GM19025 (cell line): ENCODE results near the gene RPL22.
"Not testable (repeated sequence)": the region's sequence is repeated elsewhere in the genome, so short reads cannot be mapped to it uniquely, and the experiment has no call there.

ENCODE experiments used
- ATAC-seq: cut with Tn5 transposase; IDR thresholded peaks from one replicate; pipeline ENCODE4 v1.9.1; 2021; ENCODE audit warnings: mild to moderate bottlenecking, low read depth, moderate library complexity; ENCODE audit not compliant: unreplicated experiment

RPL22 gene

DNA sequence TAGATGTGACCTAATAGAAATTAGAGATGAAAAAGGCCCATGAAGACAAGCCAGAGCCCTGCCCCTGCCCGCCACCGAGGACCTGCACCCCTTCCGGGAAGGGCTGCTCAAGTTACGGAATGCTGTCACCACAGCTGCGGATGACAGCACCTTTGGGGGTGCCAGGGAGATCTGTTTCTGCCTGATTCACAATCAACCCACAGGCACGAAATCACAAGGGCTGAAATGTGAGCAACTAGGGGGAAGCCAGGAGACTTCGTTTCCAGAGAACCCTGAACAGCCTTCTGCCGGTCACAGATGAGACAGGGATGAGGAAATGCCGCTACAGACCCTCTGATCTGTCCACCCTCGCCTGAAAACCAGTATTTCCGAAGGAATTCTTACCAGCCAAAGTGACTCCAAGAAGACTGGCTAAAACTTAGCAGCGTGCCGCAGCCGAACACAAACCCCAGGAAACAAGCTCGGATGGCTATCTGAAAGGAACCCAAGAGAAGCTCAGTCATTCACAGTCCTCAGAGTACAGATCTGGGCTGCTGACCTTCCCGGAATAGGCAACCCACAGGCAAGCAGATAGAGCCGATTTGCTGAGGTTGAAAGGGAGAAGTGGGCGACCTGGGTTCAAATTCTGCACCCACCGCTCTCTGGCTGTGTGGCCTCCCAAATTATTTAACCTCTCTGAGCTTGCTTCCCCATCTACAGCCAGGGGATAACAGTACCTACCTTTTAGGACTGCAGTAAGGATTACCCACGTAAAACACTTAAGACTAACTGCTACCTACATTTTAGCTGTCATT, 35.3 kb upstream of the RPL22 start:
- ATAC-seq = no peak

DNA sequence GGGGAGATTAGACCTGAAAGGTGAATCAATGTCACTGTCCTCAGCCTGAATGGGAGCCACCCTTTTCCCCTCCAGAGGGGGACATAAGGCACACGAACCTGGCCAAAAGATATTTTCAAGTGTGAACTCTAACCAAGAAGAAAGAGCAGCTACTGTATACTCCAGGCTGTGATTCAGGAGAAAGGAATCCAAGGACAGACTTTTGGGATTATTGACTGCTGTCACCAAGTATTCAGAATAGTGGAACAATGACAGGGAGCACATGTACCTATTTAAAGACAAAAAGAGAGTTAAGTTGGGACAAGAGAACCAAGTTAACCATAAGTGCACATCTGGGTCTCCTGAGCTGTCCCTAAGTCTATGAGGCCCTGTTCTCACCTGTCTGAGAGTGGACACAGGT, 34.0 kb upstream of the RPL22 start:
- no peak for ATAC-seq

DNA sequence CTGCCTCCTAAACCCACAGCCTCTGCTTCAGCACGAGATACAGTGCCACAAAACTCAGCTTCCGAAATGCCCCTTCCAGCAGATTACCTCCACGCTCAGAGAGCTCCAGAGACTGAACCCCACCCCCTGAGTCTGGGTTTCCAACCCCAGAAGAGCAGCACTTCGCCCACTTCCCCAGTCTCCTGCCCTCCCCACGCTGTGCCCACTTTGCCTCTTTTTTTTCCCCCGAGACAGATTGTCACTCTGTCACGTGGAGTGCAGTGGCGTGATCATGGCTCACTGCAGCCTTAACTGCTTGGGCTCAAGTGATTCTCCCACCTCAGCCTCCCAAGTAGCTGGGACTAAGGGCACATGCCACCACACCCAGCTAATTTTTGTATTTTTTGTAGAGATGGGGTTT, 26.3 kb upstream of the RPL22 start:
- no peak for ATAC-seq

DNA sequence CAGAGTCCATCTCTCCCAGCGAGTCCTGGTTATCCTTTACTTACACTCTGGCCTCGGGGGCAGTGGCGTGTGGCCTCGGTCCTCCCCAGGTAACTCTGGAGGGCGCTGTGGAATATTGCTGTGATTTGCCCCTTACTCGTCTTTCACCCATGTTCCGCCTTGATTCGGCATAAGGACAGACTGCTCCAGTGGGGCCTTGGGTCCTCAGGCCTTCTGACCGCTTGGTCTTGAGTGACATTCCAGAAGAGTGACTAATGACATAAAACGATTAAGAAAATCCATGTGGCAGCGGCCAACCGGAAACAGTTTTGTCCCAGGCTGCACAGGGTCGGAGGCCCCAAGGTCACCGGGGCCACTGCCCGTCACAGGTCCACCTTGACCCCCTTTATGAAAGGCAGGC, 25.3 kb upstream of the RPL22 start:
- ATAC-seq = no peak

DNA sequence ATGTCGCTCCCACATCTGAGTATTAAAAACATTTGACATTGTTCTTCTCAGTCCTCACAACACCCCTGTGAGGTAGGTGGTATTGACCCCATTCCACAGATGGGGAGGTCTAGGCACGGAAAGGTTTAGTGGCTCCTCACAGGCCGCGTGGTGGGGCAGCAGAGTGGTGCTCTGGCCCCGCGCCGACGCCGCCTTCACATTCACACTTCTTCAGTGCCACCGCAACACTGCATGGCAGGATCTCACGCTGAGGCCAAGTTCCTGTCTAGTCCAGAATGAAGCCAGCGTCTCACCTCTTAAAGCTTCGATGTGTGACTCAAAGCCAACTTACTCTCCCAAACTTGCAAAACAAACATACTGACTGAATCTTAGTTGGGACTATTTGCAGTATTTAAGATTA, 24.2 kb upstream of the RPL22 start:
- ATAC-seq = no peak

- no peak for ATAC-seq
These were observed 23.2 kb upstream of the RPL22 start for GRCh38 chr1:6222636-6223035.

DNA sequence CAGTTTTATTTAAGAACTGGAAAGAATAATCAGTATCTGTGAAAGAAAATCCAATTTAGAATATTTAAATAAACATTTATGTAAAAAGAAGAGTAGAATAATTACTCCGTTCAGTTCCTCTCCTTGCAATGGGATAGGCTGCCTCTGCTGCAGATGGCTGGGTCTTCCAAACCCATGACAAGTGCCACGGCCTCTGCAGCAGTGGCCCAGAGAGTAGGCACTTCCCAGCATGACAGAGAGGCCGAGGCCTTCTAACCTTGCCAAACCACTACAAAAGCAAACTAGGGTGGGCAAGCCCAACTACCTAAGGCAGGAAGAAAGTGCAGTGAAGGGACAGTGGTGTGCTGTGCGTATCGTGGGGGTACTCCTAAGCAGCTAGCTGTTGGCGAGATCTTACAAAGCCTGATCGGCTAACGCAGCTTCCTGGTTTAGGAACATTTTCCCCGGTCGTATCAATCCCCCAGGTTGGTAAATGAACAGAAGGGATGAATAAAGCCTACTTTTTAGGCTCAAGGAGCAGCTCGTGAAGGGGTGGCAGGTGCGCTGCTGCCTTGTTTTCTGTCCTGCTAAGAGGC, 21.9 kb upstream of the RPL22 start:
- no peak for ATAC-seq

GRCh38 chr1:6220236-6220635, 20.8 kb upstream of the RPL22 start:
- ATAC-seq = no peak

DNA sequence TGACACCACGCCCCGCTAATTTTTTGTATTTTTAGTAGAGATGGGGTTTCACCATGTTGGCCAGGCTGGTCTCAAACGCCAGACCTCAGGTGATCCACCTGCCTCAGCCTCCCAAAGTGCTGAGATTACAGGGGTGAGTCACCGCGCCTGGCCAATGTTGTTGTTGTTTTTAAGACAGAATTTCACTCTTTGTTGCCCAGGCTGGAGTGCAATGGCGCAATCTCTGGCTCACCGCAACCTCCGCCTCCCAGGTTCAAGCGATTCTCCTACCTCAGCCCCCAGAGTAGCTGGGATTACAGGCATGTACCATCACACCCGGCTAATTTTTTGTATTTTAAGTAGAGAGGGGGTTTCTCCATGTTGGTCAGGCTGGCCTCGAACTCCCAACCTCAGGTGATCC, 20.2 kb upstream of the RPL22 start:
- ATAC-seq = not testable (repeated sequence)

GRCh38 chr1:6218375-6219164, 19.2 kb upstream of the RPL22 start:
- no peak for ATAC-seq

DNA sequence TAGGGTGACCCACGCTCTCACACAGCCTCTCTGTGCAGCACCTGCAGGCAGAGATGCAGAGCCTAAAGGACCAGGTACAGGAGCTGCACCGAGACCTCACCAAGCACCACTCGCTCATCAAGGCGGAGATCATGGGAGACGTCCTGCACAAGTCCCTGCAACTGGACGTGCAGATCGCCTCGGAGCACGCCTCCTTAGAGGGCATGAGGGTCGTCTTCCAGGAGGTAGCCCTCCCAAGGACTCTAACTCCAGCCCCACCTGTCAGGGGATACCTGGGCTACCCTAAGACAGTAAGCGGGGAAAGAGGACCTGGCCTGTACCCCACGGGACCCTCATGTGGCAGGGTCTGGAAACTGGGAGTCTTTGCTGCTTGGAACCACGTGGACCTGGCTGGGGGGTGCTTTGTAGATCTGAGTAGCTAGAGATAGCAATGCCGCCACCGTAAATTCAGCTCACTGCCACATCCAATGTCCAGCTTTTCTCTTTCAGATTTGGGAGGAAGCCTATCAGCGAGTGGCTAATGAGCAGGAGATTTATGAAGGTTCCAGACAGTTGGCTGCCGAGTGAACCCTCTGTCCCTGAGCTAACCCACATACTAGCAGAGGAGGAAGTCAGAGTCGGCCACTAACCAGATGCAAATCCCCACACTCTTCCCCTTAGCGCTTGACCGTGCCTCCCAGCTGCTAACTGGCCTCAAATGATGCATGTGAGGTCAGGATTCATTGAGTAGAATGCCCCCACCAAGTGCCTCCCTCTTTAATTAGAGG, 13.0 kb upstream of the RPL22 start:
- no peak for ATAC-seq

- no peak for ATAC-seq
These were observed 12.3 kb upstream of the RPL22 start for GRCh38 chr1:6211731-6212130.

- no peak for ATAC-seq
These were observed 11.4 kb upstream of the RPL22 start for GRCh38 chr1:6210591-6211355.

DNA sequence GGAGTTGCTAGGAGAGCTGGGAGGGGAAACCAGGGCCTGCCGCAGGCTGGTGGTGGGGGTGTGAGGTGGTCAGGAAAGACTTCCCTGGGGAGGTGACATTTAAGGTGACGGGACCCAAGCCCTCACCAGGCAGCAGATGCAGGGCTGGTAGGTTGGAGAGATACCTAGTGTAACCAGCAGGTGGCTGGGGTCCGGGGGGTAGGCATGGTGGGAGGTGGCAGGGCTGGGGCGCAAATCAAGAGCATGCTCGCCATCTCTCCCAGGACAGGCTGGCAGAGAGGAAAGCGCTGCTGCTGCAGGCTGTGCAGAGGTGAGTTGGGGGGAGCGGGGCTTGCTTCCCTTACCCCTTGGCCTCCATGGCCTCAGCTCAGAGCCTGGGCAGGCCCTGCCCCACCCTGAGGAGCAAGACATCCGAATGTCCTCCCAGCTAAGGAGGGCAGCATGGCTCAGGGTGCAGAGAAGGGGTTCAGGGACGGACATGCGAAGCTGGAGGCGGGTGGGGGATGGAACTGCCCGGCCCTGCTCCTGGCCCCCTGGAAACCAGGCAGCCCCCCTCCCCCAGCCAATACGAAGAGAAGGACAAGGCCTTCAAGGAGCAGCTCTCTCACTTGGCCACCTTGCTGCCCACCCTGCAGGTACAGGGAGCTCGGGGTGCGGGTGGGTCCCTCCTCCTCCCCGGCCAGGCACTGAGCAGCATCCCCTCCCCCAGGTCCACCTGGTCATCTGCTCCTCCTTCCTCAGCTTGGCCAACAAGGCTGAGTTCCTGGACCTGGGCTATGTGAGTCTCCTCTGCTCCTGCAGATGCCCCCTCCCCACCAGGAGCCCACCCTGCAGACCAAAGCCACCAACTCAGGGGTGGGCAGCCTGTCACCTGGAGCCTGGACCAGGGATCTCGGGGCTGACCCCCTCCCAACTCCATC, 10.5 kb upstream of the RPL22 start:
- ATAC-seq = no peak

DNA sequence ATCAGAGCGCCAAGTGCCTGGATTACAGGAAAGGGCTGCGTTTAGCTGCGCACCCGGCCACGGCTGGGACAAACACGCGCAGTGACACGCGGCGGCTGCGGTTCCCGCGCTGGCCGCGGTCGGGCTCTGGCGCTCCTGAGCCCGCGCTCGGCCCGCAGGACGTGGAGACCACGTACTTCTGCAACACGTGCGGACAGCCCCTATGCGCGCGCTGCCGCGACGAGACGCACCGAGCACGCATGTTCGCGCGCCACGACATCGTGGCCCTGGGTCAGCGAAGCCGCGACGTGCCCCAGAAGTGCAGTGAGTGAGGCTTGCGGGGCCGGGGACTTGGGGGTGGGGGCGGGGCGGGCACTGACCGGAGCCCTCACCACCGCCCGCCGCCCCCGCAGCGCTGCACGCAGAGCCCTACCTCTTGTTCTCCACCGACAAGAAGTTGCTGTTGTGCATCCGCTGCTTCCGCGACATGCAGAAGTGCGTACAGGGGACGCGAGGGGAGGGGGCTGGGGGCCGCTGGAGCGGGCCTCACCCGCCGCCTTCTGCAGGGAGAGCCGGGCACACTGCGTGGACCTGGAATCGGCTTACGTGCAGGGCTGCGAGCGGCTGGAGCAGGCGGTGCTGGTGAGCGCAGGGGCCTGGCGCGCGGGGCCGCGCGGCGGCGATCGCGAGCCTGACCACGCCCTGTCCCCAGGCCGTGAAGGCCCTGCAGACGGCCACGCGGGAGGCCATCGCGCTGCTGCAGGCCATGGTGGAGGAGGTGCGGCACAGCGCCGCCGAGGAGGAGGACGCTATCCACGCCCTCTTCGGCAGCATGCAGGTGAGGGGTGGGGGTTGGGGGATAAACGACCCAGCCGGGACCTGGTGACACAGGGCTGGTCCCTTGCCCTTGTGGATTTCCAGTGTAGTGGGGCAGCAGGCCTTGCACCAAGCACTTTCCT, 9.6 kb upstream of the RPL22 start:
- ATAC-seq = no peak

DNA sequence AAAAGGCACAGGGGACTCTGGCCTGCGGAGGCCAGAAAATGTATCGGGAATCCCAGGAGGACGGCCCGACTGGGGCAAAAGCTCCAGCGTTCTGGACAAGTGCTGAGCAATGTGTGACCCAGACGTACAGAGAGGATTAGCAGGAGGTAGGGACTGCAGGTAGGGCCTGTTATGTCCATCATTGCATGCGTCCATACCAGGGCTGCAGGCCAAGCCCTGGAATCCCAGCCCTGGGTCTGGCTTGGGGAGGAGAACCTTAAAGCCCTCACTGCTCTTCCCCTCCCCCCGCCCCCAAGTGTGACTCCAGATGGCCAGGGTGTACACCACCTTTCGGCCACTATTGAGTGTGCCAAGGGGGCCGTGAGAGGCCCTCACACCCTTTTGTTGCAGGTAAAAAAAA, 8.5 kb upstream of the RPL22 start:
- ATAC-seq = no peak

DNA sequence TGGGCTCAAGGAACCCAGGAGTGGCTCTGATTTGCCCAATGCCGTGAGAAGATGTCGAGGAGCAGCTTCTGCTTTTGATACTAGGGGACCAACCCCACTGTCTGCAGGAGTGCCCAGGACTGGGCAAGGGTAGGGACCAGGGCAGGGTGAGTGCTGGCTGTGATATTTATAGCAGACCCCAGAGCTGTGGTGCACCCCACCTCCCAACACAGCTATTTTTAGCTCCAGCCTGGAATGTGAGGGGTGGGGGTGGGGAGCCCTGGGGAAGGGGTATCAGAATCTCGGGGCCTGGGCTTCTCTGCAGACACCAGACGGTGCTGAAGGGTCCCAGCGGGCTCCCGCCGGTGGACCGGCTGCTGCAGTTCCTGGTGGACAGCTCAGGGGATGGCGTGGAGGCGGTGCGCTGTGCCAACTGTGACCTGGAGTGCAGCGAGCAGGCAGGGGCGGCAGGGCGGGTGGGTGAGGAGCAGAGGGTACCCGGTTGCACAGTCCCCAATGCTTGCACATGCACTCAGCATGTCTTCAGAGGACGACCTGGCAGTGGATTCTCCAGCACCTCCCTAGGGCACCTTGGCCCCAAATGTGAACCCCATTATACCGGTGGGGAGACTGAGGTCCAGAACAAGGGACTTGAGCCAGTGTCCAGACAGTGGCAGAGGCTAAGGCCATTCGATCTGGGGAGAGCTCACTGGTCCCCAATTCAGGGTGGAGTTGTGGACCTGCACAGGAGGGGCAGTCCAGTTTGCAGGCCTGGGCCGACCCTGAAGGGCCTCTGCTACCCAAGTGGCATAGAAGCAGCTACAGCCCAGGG, 7.9 kb upstream of the RPL22 start:
- no peak for ATAC-seq
